ENCODE data around the gene UBE2G2. TPM values are rescaled to one million over a fixed set of nuclear protein-coding genes. Genes with fewer than 3 reads are reported as not detected.

Gene UBE2G2
- total RNA-seq, 1 experiment from 2014 or later = 66.4 TPM

DNA sequence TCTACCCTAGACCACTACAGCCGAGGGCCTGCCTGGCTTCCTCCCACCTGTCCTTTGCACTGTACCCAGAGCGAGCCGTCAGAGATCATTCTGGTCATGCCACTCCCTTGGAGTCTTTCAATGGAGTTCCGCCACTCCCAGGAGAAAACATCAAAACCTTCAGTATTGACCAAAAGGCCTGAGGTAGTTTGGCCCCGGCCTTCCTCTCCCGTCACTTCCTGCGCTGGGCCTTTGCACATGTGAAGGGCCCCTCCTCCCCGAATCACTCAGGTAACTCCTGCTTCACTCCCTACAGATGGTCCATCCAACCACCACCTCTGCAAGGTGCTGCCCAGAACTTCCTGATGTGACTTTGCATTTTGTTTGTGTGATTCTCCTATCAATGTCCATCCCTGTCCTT lies 26.6 kb downstream of the UBE2G2 start:
- H3K36me3 ChIP-seq (replicated peaks; ENCODE audit: control insufficient read depth, insufficient read depth, low read length) = peaks cover 20% of the 10 kb centered on the region
- H3K27me3 ChIP-seq (ENCODE audit: control insufficient read depth, insufficient read depth, low read length) = no peaks in the 10 kb centered on the region
- no peak for DNase-seq
- H3K4me3 ChIP-seq (ENCODE audit: insufficient read depth, low read depth, low read length) = no peak overlapping the region

DNA sequence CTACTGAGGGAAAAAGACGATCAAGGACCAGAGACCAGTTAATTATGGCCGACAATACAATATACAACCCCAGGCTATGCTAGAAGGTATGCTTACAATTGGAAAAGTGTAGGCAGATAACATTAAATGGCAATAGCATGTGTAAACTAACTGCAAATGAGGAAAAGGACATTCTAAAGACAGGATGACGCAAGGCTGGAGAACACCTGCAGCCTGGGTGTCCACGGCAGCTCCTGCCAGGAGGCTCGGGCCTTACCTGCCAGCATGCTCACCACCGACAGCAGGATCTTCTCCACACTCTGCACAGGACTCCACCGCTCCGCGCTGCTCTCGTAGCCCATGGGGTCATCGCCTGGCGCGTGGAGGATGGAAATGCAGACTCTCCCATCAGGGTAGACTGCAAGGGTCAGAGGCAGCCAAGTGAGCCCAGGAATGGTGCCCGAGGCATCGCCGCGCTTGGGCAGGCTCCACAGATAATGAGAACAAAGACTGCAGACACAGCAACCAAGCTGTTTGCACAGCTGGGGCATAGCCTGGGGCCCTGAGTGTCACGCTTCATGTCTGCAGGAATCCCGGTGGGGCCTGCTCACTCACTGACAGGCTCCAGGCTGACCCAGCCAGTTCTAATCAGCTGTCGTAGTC lies 28.2 kb downstream of the UBE2G2 start:
- Histone ChIP-seq H3K27me3 (ENCODE audit: control insufficient read depth, insufficient read depth, low read length) (no peaks in the 10 kb centered on the region), H3K4me3 (ENCODE audit: insufficient read depth, low read depth, low read length) (no peak overlapping the region), H3K36me3 (replicated peaks; ENCODE audit: control insufficient read depth, insufficient read depth, low read length) (peaks cover 20% of the 10 kb centered on the region)
- DNase-seq = no peak

DNA sequence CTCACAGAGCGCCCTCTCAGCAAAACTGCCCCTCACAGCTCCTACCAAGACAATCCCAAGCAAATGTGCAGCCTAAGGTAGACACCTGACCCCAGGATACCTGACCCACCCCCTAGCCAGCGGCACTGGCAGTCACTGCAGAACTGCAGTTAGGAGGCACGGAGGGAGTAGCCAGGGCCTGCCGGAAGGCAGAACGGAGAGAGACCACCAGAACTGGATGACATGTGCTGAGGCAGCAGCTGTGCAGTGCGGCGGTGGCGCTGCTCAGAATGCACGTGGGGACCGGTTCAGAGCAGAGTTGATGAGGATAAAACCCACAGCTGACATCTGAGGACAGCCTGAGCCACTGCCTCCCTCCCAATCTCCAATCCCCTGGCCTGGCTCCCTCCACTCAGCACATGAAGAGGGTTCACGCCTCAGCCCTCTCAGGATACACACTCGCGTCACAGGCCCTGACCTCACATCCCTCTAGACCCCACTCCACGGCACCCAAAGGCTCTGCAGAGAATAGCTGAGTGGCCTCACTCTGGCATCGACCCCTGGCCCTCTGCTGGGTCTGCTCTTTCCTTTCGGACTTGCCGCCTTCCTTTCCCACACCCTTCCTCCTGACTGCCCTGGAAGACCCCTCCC lies 29.6 kb downstream of the UBE2G2 start:
- H3K4me3 ChIP-seq (ENCODE audit: insufficient read depth, low read depth, low read length) = no peak overlapping the region
- H3K27me3 ChIP-seq (ENCODE audit: control insufficient read depth, insufficient read depth, low read length) = no peaks in the 10 kb centered on the region
- DNase-seq = no peak
- peaks cover 20% of the 10 kb centered on the region for H3K36me3 ChIP-seq (replicated peaks; ENCODE audit: control insufficient read depth, insufficient read depth, low read length)

DNA sequence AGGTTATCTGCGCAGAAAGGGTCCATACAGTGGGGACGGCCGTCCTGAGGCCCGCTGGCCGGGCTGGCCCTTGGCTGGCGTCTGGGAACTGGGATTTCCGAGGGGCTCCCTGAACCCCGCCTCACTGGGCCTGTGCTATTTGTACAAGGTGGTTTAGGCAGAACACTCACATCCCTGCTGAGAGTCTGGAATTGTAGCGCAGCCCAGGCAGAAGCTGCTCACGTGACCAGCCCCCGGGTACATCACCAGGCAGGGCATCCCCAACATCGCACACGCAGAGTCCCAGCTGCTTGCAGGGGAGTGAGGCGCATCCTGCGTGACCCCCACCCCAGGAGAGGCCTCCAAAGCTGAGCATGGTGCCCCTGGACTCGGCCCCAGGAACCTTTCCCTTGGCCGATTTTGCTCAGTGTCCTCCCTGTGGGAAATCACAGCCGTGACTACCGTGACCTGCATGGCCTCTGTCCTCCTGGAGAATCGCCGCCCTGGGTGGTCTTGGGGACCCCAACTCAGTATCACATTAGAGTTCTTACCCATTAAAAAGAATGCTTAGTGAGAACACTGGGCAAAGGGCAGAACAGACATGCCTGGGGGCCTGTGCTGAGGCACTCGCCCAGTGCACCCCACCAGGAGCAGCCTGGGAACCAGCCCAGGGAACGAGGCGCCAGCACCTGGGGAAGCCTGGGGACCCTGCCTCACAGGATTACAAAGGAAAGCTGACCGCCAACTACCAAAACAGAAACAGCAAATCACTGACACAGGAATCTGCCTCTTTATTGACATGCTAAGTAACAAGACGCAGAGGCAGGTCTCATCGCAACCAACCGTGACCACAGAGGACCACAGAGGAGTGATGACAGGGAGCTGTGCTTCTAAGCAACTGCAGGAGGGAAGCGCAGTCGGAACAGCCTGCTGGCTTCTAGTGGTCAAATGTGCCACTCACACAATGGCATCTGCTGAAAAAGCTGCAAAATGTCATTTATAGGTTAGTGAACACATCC lies 33.5 kb downstream of the UBE2G2 start:
- Histone ChIP-seq H3K36me3 (replicated peaks; ENCODE audit: control insufficient read depth, insufficient read depth, low read length) (peaks cover 9% of the 10 kb centered on the region), H3K27me3 (ENCODE audit: control insufficient read depth, insufficient read depth, low read length) (no peaks in the 10 kb centered on the region), H3K4me3 (ENCODE audit: insufficient read depth, low read depth, low read length) (no peak overlapping the region)
- peak; percentile 84 for DNase-seq

DNA sequence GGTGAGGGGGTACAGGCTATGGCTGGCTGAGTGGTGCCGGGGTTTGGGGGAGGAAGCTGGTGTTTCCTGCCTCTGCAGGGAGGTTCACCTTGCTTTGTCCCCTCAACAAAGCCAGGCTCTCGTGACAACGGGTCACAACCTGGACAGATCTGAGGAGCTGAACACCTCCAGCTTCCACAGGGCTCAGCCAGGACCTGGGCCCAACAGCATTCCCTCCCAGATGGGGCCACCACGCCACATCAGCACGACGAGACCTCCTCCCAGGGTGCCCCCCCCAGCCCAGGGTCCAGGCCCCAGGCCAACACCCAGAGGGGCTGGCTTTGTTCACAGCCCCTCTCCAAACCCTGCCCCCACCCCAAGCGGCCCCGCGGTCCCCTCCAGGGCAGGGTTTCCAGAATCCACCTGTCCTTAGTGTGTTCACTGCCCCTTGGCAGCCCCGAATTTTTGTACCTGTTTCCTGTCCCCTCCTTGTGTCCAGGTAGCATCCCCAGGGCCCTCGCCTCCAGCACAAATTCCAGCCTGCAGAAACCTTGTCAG lies 34.7 kb downstream of the UBE2G2 start:
- DNase-seq = peak; percentile 65
- no peak overlapping the region for H3K4me3 ChIP-seq (ENCODE audit: insufficient read depth, low read depth, low read length)
- peaks cover 7% of the 10 kb centered on the region for H3K36me3 ChIP-seq (replicated peaks; ENCODE audit: control insufficient read depth, insufficient read depth, low read length)
- H3K27me3 ChIP-seq (ENCODE audit: control insufficient read depth, insufficient read depth, low read length) = no peaks in the 10 kb centered on the region

DNA sequence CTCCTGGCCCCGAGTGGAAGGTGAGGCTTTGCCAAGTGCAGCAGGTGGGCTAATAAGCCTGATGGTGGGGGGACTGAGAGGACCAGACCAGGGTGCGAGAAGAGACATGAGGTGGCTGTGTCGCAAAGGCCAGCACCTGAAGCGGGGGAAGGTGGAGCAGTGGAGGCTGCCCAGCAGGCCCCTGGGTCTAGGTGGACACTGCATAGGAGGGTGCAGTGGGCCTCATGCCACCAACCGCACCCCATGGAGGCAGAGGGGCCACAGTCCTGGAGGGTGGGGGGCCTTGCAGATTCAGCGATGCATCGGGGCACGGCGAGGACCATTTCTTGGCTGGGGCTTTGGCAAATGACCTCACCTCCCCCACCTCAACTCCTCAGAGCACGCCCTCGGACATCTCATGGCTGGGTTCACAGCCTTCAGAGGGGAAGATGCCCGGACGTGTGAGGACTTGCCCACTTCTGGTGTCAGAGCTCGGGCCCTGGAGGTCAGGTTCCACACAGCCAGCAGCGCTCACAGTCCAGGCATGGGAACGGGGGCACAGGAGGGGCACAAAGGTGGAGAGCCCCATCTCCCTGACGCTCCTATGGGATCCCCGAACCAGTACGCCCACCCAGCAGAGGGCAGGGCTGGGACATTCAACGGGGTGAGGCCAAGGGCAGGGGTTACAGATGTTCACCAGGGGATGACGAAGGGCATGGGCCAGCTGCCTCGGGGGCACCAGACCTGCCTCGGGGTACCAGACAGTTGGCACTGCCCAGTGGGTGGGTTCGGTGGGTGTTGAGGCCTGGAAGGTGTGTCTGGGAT lies 35.4 kb downstream of the UBE2G2 start:
- H3K36me3 ChIP-seq (replicated peaks; ENCODE audit: control insufficient read depth, insufficient read depth, low read length) = peaks cover 4% of the 10 kb centered on the region
- no peaks in the 10 kb centered on the region for H3K27me3 ChIP-seq (ENCODE audit: control insufficient read depth, insufficient read depth, low read length)
- peak; percentile 59 for DNase-seq
- H3K4me3 ChIP-seq (ENCODE audit: insufficient read depth, low read depth, low read length) = no peak overlapping the region

DNA sequence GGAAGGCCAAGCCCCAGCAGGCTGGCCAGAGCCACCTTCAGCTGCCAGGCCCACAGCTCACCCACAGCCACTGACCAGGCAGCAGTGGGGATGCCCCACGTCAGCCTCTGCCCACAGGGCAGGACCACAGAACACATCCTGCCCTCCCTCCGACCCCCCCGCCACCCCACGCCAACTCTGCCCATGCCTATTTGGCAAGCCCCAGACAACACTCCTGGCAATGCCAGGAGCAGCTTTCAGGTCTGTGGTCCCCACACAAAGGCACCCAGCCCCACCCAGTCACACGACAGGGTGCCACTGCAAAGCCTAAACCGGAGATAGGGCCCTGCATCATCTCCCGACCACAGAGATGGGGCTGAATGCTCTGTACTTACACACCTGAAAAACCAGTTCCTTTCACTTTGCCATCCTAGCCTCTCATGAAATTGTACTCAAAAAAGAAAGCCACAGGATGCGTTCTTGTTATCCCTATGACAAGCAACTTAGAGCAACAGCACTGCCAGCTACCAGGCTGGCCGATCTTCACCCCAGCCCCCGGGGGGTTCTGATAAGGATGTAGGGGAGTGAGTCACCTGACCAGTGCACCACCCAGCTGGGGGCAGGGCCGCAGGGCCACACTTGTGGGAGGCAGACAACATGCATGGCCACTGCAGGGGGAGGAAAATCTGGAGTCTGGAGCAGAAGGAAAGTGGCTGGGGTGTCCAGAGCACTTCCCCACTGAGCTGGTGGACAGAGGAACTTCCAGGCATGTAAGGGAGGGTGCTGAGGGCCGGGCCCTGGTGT lies 36.2 kb downstream of the UBE2G2 start:
- H3K4me3 ChIP-seq (ENCODE audit: insufficient read depth, low read depth, low read length) = no peak overlapping the region
- no peaks in the 10 kb centered on the region for H3K27me3 ChIP-seq (ENCODE audit: control insufficient read depth, insufficient read depth, low read length)
- DNase-seq = peak; percentile 64
- no peaks in the 10 kb centered on the region for H3K36me3 ChIP-seq (replicated peaks; ENCODE audit: control insufficient read depth, insufficient read depth, low read length)

DNA sequence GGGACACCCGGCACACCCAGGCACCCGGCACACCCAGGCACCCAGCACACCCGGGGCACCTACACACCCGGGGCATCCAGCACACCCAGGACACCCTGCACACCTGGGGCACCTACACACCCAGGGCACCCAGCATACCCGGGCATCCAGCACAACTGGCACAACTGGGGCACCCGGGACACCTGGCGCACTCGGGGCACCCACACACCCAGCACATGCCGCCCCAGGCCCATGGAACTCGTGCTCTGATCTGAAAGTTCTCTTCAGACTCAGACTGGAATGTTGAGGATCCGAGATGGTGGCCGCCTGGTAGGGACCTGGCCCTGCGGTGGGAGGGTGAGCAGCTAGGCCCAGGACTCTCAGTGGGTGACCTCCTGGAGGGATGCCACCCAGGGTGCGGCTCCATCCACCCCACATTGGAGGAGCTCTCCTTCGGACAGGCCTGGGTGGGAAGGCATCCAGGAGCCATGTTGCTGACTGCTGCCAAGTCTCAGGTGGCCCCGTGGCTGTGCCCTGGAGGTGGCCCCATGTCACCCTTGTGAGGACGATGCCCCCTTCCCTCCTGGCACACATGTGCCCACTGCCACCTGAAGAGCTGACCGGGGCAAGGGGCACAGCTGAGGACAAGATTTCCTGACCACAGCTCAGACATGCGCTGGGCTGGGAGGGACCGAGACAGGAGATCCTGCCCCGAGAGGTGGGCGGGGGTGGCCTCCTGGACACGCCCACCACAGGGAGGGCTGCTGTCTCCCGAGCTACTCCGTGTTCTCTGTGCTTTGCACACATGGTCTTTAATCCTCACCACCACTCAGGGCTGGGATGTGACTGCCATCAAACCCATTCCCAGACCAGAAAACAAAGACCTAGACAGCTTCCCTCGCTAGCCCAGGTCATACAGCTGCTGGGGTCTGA lies 37.0 kb downstream of the UBE2G2 start:
- H3K4me3 ChIP-seq (ENCODE audit: insufficient read depth, low read depth, low read length) = no peak overlapping the region
- peak; percentile 90 for DNase-seq
- no peaks in the 10 kb centered on the region for H3K27me3 ChIP-seq (ENCODE audit: control insufficient read depth, insufficient read depth, low read length)
- H3K36me3 ChIP-seq (replicated peaks; ENCODE audit: control insufficient read depth, insufficient read depth, low read length) = no peaks in the 10 kb centered on the region

DNA sequence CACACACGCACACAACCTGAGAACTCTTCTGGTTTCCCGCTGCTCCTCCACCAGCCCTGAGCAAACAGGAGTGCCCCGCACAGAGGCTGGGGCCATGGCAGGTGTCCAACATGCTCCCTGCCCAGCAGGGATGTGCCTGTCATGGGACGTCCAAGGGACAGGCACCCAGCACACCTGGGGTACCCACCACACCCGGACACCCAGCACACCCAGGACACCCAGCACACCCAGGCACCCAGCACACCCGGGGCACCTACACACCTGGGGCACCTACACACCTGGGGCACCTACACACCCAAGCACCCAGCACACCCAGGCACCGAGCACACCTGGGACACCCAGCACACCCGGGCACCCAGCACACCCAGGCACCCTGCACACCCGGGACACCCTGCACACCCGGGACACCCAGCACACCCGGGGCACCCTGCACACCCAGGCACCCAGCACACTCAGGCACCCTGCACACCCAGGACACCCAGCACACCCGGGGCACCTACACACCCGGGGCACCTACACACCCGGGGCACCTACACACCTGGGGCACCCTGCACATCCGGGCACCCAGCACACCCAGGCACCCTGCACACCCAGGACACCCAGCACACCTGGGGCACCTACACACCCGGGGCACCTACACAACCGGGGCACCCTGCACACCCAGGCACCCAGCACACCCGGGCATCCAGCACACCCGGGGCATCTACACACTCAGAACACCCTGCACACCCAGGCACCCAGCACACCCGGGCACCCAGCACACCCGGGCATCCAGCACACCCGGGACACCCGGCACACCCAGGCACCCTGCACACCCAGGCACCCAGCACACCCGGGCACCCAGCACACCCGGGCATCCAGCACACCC lies 37.9 kb downstream of the UBE2G2 start:
- Histone ChIP-seq H3K36me3 (replicated peaks; ENCODE audit: control insufficient read depth, insufficient read depth, low read length) (no peaks in the 10 kb centered on the region), H3K4me3 (ENCODE audit: insufficient read depth, low read depth, low read length) (no peak overlapping the region), H3K27me3 (ENCODE audit: control insufficient read depth, insufficient read depth, low read length) (no peaks in the 10 kb centered on the region)
- peak; percentile 50 for DNase-seq

DNA sequence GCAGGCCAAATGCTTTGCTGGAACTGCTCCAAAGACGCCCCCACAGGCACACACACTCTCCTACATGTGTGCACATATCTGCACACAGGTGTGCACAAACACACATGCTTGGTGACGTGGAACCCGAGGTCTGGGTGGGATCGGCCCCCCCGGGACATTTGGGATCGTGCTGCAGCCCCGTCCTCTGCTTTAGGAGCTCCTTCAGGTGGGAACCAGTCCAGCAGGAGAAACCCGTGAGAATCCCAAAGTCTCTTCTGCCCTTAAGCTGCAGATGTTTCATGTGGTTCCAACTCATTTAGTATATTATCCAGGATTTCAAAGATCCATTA lies 38.6 kb downstream of the UBE2G2 start:
- Histone ChIP-seq H3K27me3 (ENCODE audit: control insufficient read depth, insufficient read depth, low read length) (no peaks in the 10 kb centered on the region), H3K36me3 (replicated peaks; ENCODE audit: control insufficient read depth, insufficient read depth, low read length) (no peaks in the 10 kb centered on the region), H3K4me3 (ENCODE audit: insufficient read depth, low read depth, low read length) (no peak overlapping the region)
- peak; percentile 43 for DNase-seq

DNA sequence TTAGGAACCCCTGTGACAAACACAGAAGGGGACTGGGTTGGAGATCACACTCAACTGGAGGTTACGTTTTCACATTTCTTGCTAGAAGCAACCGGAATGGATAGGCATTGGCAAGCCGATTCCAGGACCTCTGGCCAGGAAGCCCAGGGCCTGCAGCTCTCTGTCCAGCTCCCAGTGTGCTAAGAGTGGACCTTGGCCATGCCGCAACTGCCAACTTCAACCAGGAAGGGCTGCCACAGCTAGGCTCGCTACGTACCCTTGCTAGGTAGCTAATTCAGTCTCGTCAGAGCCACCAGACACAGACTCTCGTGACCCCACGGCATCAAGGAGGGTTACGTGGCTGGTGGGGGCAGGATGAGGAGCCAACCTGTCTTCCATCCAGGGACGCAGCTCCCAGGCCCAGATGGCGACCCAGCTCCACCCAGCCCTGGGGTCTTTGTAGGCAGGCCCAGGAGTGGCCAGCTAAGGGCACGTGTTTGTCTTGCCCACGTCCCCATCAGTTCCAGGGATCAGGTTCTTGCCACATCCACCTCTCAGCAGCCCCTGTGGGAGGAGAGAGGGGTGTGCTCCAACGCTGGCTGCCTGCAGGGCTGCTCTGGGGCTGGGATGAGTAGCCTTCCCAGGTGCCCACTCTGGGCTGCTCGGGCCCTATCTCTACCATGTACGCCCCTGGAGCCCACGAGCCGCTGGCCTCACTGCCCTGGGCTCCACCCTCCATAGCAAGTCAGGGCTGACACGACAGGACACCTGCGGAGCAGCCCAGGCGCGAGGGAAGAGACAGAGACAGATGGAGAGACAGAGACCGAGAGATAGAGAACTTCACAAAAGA lies 39.2 kb downstream of the UBE2G2 start:
- Histone ChIP-seq H3K36me3 (replicated peaks; ENCODE audit: control insufficient read depth, insufficient read depth, low read length) (no peaks in the 10 kb centered on the region), H3K27me3 (ENCODE audit: control insufficient read depth, insufficient read depth, low read length) (no peaks in the 10 kb centered on the region), H3K4me3 (ENCODE audit: insufficient read depth, low read depth, low read length) (no peak overlapping the region)
- peak; percentile 59 for DNase-seq

All from H7 (cell line).